ENCODE results near the gene BAIAP3. TPM values are rescaled to one million over a fixed set of nuclear protein-coding genes. Genes with fewer than 3 reads are reported as not detected.

The BAIAP3 gene
- total RNA-seq, 4 donors from 2014 or later: 1.3 to 4.2 (median 2.3) TPM

- Histone ChIP-seq H3K9me3 (no peaks in the 10 kb centered on the region), H3K27me3 (peaks cover 4 to 98% (median 34%) of the 10 kb centered on the region in 4 donors), H3K27ac (replicated peaks in 1 of 4) (no peak overlapping the region), H3K4me3 (no peak overlapping the region), H3K4me1 (peaks cover 0 to 14% (median 7%) of the 10 kb centered on the region in 4 donors), H3K36me3 (no peaks in the 10 kb centered on the region)
- TF ChIP-seq CTCF (IDR thresholded peaks at IDR 0.05) (no peak), POLR2A (IDR thresholded peaks at IDR 0.05; ENCODE audit: low read depth) (no peak), POLR2AphosphoS5 (IDR thresholded peaks at IDR 0.05) (no peak), EP300 (IDR thresholded peaks at IDR 0.05) (no peak)
- no peak for DNase-seq (ENCODE audit: extremely low spot score)
- intact Hi-C loops (cut with DNase I): no loop called here
- WGBS: 36% methylated on average over 20 of the region's 40 CpGs
These were observed 45.3 kb upstream of the BAIAP3 start for GRCh38 chr16:1287982-1288670.

GRCh38 chr16:1288813-1289476 is 44.5 kb upstream of the BAIAP3 start:
- no peaks in the 10 kb centered on the region for H3K36me3 ChIP-seq
- H3K4me1 ChIP-seq: peaks cover 0 to 14% (median 7%) of the 10 kb centered on the region in 4 donors
- H3K4me3 ChIP-seq: no peak overlapping the region
- intact Hi-C loops (cut with DNase I): no loop called here
- no peak for TF ChIP-seq POLR2AphosphoS5 (IDR thresholded peaks at IDR 0.05)
- DNase-seq (ENCODE audit: extremely low spot score): no peak
- no peaks in the 10 kb centered on the region for H3K9me3 ChIP-seq
- WGBS: 35% methylated on average over 15 of the region's 20 CpGs
- no peak overlapping the region for H3K27ac ChIP-seq (replicated peaks in 1 of 4)
- peaks cover 4 to 98% (median 34%) of the 10 kb centered on the region in 4 donors for H3K27me3 ChIP-seq

GRCh38 chr16:1289477-1289866 is 44.0 kb upstream of the BAIAP3 start:
- H3K27me3 ChIP-seq: peaks cover 4 to 98% (median 34%) of the 10 kb centered on the region in 4 donors
- peaks cover 0 to 14% (median 7%) of the 10 kb centered on the region in 4 donors for H3K4me1 ChIP-seq
- H3K4me3 ChIP-seq: no peak overlapping the region
- TF ChIP-seq CTCF (IDR thresholded peaks at IDR 0.05) (no peak), POLR2AphosphoS5 (IDR thresholded peaks at IDR 0.05) (no peak), EP300 (IDR thresholded peaks at IDR 0.05) (no peak), POLR2A (IDR thresholded peaks at IDR 0.05; ENCODE audit: low read depth) (no peak)
- intact Hi-C loops (cut with DNase I): no loop called here
- WGBS: 15% methylated on average over 15 of the region's 17 CpGs
- no peak overlapping the region for H3K27ac ChIP-seq (replicated peaks in 1 of 4)
- H3K36me3 ChIP-seq: no peaks in the 10 kb centered on the region
- no peak for DNase-seq (ENCODE audit: extremely low spot score)
- no peaks in the 10 kb centered on the region for H3K9me3 ChIP-seq

- 21% methylated on average over 13 of the region's 22 CpGs for WGBS
- no peaks in the 10 kb centered on the region for H3K9me3 ChIP-seq
- TF ChIP-seq POLR2A (IDR thresholded peaks at IDR 0.05; ENCODE audit: low read depth): no peak
- TF ChIP-seq POLR2AphosphoS5 (IDR thresholded peaks at IDR 0.05): no peak
- no peak for TF ChIP-seq EP300 (IDR thresholded peaks at IDR 0.05)
- TF ChIP-seq CTCF (IDR thresholded peaks at IDR 0.05): no peak
- intact Hi-C loops (cut with DNase I): no loop called here
- no peak overlapping the region for H3K27ac ChIP-seq (replicated peaks in 1 of 4)
- no peak overlapping the region for H3K4me3 ChIP-seq
- no peak for DNase-seq (ENCODE audit: extremely low spot score)
- H3K4me1 ChIP-seq: peaks cover 0 to 14% (median 7%) of the 10 kb centered on the region in 4 donors
- peaks cover 4 to 97% (median 34%) of the 10 kb centered on the region in 4 donors for H3K27me3 ChIP-seq
- no peaks in the 10 kb centered on the region for H3K36me3 ChIP-seq
These were observed 43.4 kb upstream of the BAIAP3 start for GRCh38 chr16:1290063-1290501.

- DNase-seq (ENCODE audit: extremely low spot score): no peak
- Histone ChIP-seq H3K36me3 (no peaks in the 10 kb centered on the region), H3K9me3 (no peaks in the 10 kb centered on the region), H3K27me3 (peaks cover 4 to 92% (median 31%) of the 10 kb centered on the region in 4 donors), H3K27ac (replicated peaks in 1 of 4) (no peak overlapping the region), H3K4me3 (no peak overlapping the region), H3K4me1 (peaks cover 0 to 14% (median 7%) of the 10 kb centered on the region in 4 donors)
- 76% methylated on average over 22 of the region's 29 CpGs for WGBS
- intact Hi-C loops (cut with DNase I): no loop called here
- TF ChIP-seq EP300 (IDR thresholded peaks at IDR 0.05) (no peak), CTCF (IDR thresholded peaks at IDR 0.05) (no peak), POLR2A (IDR thresholded peaks at IDR 0.05; ENCODE audit: low read depth) (no peak), POLR2AphosphoS5 (IDR thresholded peaks at IDR 0.05) (no peak)
These were observed 42.4 kb upstream of the BAIAP3 start for GRCh38 chr16:1290860-1291575.

Data from esophagus muscularis mucosa (tissue), 4 donors.